SJSA1 (cell line): ENCODE results near the gene DQX1. TPM values are rescaled to one million over a fixed set of nuclear protein-coding genes. Genes with fewer than 3 reads are reported as not detected.

Experiments used
- DNase-seq, 2 experiments: peaks; one replicate each; pipeline ENCODE4 v3.0.0-alpha.2; 2015 to 2020; ENCODE audit warnings: low spot score in 2 of 2, low read depth in 1 of 2
- H3K27ac ChIP-seq: fragments of 250-450 bp; sonication (Bioruptor Pico); 2 replicates; pipeline ENCODE4 v1.5.1; 2020; ENCODE audit warnings: mild to moderate bottlenecking, moderate library complexity
- H3K27me3 ChIP-seq: fragments of 250-450 bp; sonication (Bioruptor Pico); replicated peaks from 2 replicates; pipeline ENCODE4 v1.5.1; 2020; ENCODE audit warnings: mild to moderate bottlenecking, moderate library complexity
- H3K36me3 ChIP-seq: fragments of 250-450 bp; sonication (Bioruptor Pico); 2 replicates; pipeline ENCODE4 v1.5.1; 2020; ENCODE audit warnings: mild to moderate bottlenecking
- H3K4me1 ChIP-seq: fragments of 250-450 bp; sonication (Bioruptor Pico); replicated peaks from 2 replicates; pipeline ENCODE4 v1.6.1; 2021; ENCODE audit warnings: mild to moderate bottlenecking
- H3K4me3 ChIP-seq: fragments of 250-450 bp; sonication (Bioruptor Pico); 2 replicates; pipeline ENCODE4 v1.5.1; 2020; ENCODE audit warnings: mild to moderate bottlenecking
- H3K9me3 ChIP-seq: fragments of 250-450 bp; sonication (Bioruptor Pico); replicated peaks from 2 replicates; pipeline ENCODE4 v1.5.1; 2020; ENCODE audit warnings: mild to moderate bottlenecking
- total RNA-seq: library from RNA; depleted of rRNA; stranded (reverse); fragments of >200 nt; shearing (Covaris generic); gene quantifications from 2 replicates; pipeline ENCODE4 v1.2.3, GENCODE V29; 2014

DQX1 gene
- total RNA-seq, 1 experiment from 2014 or later = not detected

- Histone ChIP-seq H3K4me1 (peaks cover 13% of the 10 kb centered on the region), H3K9me3 (no peaks in the 10 kb centered on the region), H3K36me3 (peaks cover 41% of the 10 kb centered on the region), H3K4me3 (no peak overlapping the region), H3K27ac (no peak overlapping the region), H3K27me3 (no peaks in the 10 kb centered on the region)
- DNase-seq = no peak
Observed at GRCh38 chr2:74532222-74532621, 6.2 kb upstream of the DQX1 start.

GRCh38 chr2:74531666-74532065 lies 5.6 kb upstream of the DQX1 start:
- H3K36me3 ChIP-seq = peaks cover 46% of the 10 kb centered on the region
- H3K27ac ChIP-seq = no peak overlapping the region
- peaks cover 13% of the 10 kb centered on the region for H3K4me1 ChIP-seq
- no peak overlapping the region for H3K4me3 ChIP-seq
- H3K27me3 ChIP-seq = no peaks in the 10 kb centered on the region
- no peak for DNase-seq
- no peaks in the 10 kb centered on the region for H3K9me3 ChIP-seq

- no peaks in the 10 kb centered on the region for H3K9me3 ChIP-seq
- H3K4me3 ChIP-seq = peak overlapping the region; percentile 84
- H3K27ac ChIP-seq = peak overlapping the region; percentile 14; the same call in 1 of the 2 replicates
- peaks cover 58% of the 10 kb centered on the region for H3K36me3 ChIP-seq
- H3K27me3 ChIP-seq = no peaks in the 10 kb centered on the region
- peak in 1 of 2 experiments; percentile 43 for DNase-seq
- peaks cover 13% of the 10 kb centered on the region for H3K4me1 ChIP-seq
Observed at GRCh38 chr2:74530239-74531187, 4.5 kb upstream of the DQX1 start.

- H3K36me3 ChIP-seq = peaks cover 60% of the 10 kb centered on the region
- peak within 1 kb of the TSS; percentile 84 for H3K4me3 ChIP-seq
- no peaks in the 10 kb centered on the region for H3K27me3 ChIP-seq
- H3K9me3 ChIP-seq = no peaks in the 10 kb centered on the region
- peaks cover 13% of the 10 kb centered on the region for H3K4me1 ChIP-seq
- H3K27ac ChIP-seq = peak within 1 kb of the TSS; percentile 76
- DNase-seq = peak; percentile 97 to 99
Observed at GRCh38 chr2:74529357-74530238, 3.6 kb upstream of the DQX1 start, which contains the start of the genes AUP1 and HTRA2. TSS of gene AUP1 (minus strand) at chr2:74529706. CDS start at chr2:74529629, 77 bp downstream. TSS of gene HTRA2 (plus strand) at chr2:74529933. CDS start at chr2:74530007, 74 bp downstream.

- H3K9me3 ChIP-seq = no peaks in the 10 kb centered on the region
- DNase-seq = no peak
- H3K27ac ChIP-seq = peak overlapping the region; percentile 76
- H3K27me3 ChIP-seq = no peaks in the 10 kb centered on the region
- peaks cover 13% of the 10 kb centered on the region for H3K4me1 ChIP-seq
- peaks cover 60% of the 10 kb centered on the region for H3K36me3 ChIP-seq
- peak overlapping the region; percentile 84 for H3K4me3 ChIP-seq
Observed at GRCh38 chr2:74528600-74529356, 2.7 kb upstream of the DQX1 start.

GRCh38 chr2:74527741-74528140 lies 1.7 kb upstream of the DQX1 start:
- DNase-seq = no peak
- H3K27ac ChIP-seq = no peak overlapping the region
- H3K36me3 ChIP-seq = peaks cover 54% of the 10 kb centered on the region
- H3K4me1 ChIP-seq = peaks cover 13% of the 10 kb centered on the region
- no peak overlapping the region for H3K4me3 ChIP-seq
- no peaks in the 10 kb centered on the region for H3K9me3 ChIP-seq
- H3K27me3 ChIP-seq = no peaks in the 10 kb centered on the region

- Histone ChIP-seq H3K4me3 (no peak overlapping the region), H3K4me1 (peaks cover 13% of the 10 kb centered on the region), H3K27ac (no peak overlapping the region), H3K36me3 (peaks cover 46% of the 10 kb centered on the region), H3K9me3 (no peaks in the 10 kb centered on the region), H3K27me3 (0 out of 2 replicates have a peak, but pooled peaks cover 2% of the 10 kb centered on the region)
- no peak for DNase-seq
Observed at GRCh38 chr2:74526649-74527230, 709 bp upstream of the DQX1 start.

GRCh38 chr2:74524955-74525716 lies 895 bp downstream of the DQX1 start:
- no peaks in the 10 kb centered on the region for H3K9me3 ChIP-seq
- no peak overlapping the region for H3K27ac ChIP-seq
- no peak overlapping the region for H3K4me3 ChIP-seq
- H3K27me3 ChIP-seq = peaks cover 10% of the 10 kb centered on the region; the same call in 1 of the 2 replicates
- no peak for DNase-seq
- peaks cover 37% of the 10 kb centered on the region for H3K36me3 ChIP-seq
- H3K4me1 ChIP-seq = peaks cover 6% of the 10 kb centered on the region

- Histone ChIP-seq H3K4me3 (no peak overlapping the region), H3K27ac (no peak overlapping the region), H3K27me3 (peaks cover 21% of the 10 kb centered on the region), H3K9me3 (no peaks in the 10 kb centered on the region), H3K4me1 (peaks cover 6% of the 10 kb centered on the region), H3K36me3 (peaks cover 33% of the 10 kb centered on the region)
- no peak for DNase-seq
Observed at GRCh38 chr2:74524005-74524404, 2.0 kb downstream of the DQX1 start.

- DNase-seq = peak in 1 of 2 experiments; percentile 37
- Histone ChIP-seq H3K36me3 (peaks cover 21% of the 10 kb centered on the region), H3K27me3 (peaks cover 34% of the 10 kb centered on the region), H3K27ac (no peak overlapping the region), H3K9me3 (no peaks in the 10 kb centered on the region), H3K4me3 (no peak overlapping the region), H3K4me1 (no peaks in the 10 kb centered on the region)
Observed at GRCh38 chr2:74522516-74522915, 3.5 kb downstream of the DQX1 start.

GRCh38 chr2:74516650-74517049 lies 9.4 kb downstream of the DQX1 start:
- Histone ChIP-seq H3K4me1 (peaks cover 12% of the 10 kb centered on the region), H3K9me3 (peaks cover 20% of the 10 kb centered on the region), H3K27ac (no peak overlapping the region), H3K36me3 (no peaks in the 10 kb centered on the region), H3K4me3 (no peak overlapping the region), H3K27me3 (peaks cover 85% of the 10 kb centered on the region)
- DNase-seq = no peak

GRCh38 chr2:74515981-74516633 lies 9.9 kb downstream of the DQX1 start:
- Histone ChIP-seq H3K36me3 (no peaks in the 10 kb centered on the region), H3K4me1 (peaks cover 15% of the 10 kb centered on the region), H3K27me3 (peaks cover 88% of the 10 kb centered on the region), H3K4me3 (no peak overlapping the region), H3K9me3 (peaks cover 20% of the 10 kb centered on the region), H3K27ac (no peak overlapping the region)
- no peak for DNase-seq
